Esophagus muscularis mucosa (tissue), 4 donors: ENCODE results near the gene RNF213. TPM values are rescaled to one million over a fixed set of nuclear protein-coding genes. Genes with fewer than 3 reads are reported as not detected.
A peak's percentile ranks its signal among the peaks of the same experiment; 100 is the strongest.

Experiments
- DNase-seq: peaks from one replicate; pipeline ENCODE4 v3.0.0-alpha.2; 2017; ENCODE audit errors: extremely low spot score
- H3K27ac ChIP-seq, 4 donors: fragments of 200-600 bp; sonication (generic); replicated peaks in 1 of 4; 1 replicate in 3 of 4; 2 replicates in 1 of 4; pipeline ENCODE4 v1.5.1; 2016 to 2019; ENCODE audit warnings: mild to moderate bottlenecking in 1 of 4
- H3K27me3 ChIP-seq, 4 donors: fragments of 200-600 bp; sonication (generic); one replicate each; pipeline versions ENCODE4 v1.5.1 to v1.6.0; 2016 to 2019
- H3K36me3 ChIP-seq, 4 donors: fragments of 200-600 bp; sonication (generic); one replicate each; pipeline ENCODE4 v1.5.1; 2016 to 2019
- H3K4me1 ChIP-seq, 4 donors: fragments of 200-600 bp; sonication (generic); one replicate each; pipeline ENCODE4 v1.5.1; 2016 to 2019
- H3K4me3 ChIP-seq, 4 donors: fragments of 200-600 bp; sonication (generic); 1 replicate in 2 of 4; 2 replicates in 2 of 4; pipeline ENCODE4 v1.5.1; 2016 to 2019; ENCODE audit warnings: mild to moderate bottlenecking in 4 of 4, moderate library complexity in 1 of 4
- H3K9me3 ChIP-seq, 4 donors: fragments of 200-600 bp; sonication (generic); 1 replicate in 3 of 4; 2 replicates in 1 of 4; pipeline ENCODE4 v1.5.1; 2016 to 2019
- EP300 ChIP-seq: sonication (generic); formaldehyde crosslinking; IDR thresholded peaks from one replicate; pipeline ENCODE4 v1.6.1; 2017; ENCODE audit warnings: antibody characterized with exemption
- POLR2A ChIP-seq: fragments of 450-650 bp; IDR thresholded peaks from one replicate; pipeline ENCODE4 v1.6.1; 2017; ENCODE audit warnings: antibody characterized with exemption, moderate library complexity, mild to moderate bottlenecking, low read depth
- POLR2AphosphoS5 ChIP-seq, 2 donors: sonication (generic); formaldehyde crosslinking; IDR thresholded peaks; one replicate each; pipeline ENCODE4 v1.6.1; 2017; ENCODE audit warnings: antibody characterized with exemption in 2 of 2
- WGBS: methylation state at CpG from one replicate; pipeline ENCODE4 v1.1.5; 2018; 5-methylcytosine and 5-hydroxymethylcytosine counted together
- intact Hi-C: fragments of 100-400 bp; cut with DNase I; formaldehyde crosslinking; loops from one replicate; pipeline ENCODE4 v1.15.1; 2023
- total RNA-seq, 4 donors: library from RNA; depleted of rRNA; stranded (reverse); fragments of >200 nt; gene quantifications; one replicate each; pipeline versions ENCODE4 v1.1.0 to v1.2.1, GENCODE V29; 2016
- TF ChIP-seq, protein P1 (sequence below), 3 experiments: fragments of 200-600 bp in 2 of 3; fragments of 450-650 bp in 1 of 3; sonication (generic) in 2 of 3; IDR thresholded peaks; one replicate each; pipeline ENCODE4 v1.5.1; 2017 to 2019; ENCODE audit warnings: antibody characterized with exemption in 3 of 3, mild to moderate bottlenecking in 2 of 3, moderate library complexity in 1 of 3

RNF213 gene
- total RNA-seq, 4 donors from 2014 or later, result 55.8 to 85.7 (median 75.9) TPM

DNA sequence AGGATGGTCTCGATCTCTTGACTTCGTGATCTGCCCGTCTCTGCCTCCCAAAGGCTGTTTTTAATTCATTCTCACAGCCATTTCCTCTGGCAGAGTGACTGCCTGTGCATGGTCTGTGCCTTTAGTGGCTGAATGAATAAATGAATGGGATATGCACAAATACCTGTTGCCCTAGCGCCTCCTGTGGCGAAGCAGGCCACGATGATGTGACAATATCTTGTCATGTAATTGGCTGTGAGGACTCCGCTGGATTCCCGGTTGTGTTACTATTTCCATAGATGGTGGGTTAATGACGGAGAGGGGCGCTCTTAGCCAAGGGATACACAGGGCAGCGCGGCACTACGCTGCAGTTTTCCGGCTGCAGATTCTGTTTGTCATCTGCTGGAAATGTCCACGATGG, 127.5 kb downstream of the RNF213 start:
- Histone ChIP-seq H3K4me1 (no peaks in the 10 kb centered on the region), H3K9me3 (no peaks in the 10 kb centered on the region), H3K36me3 (peaks cover 94 to 100% (median 99%) of the 10 kb centered on the region in 4 donors), H3K4me3 (no peak overlapping the region), H3K27ac (no peak overlapping the region), H3K27me3 (no peaks in the 10 kb centered on the region)
- WGBS, result 88% methylated on average over 15 of the region's 15 CpGs
- no peak for TF ChIP-seq EP300
- TF ChIP-seq POLR2A, result no peak
- TF ChIP-seq POLR2AphosphoS5 (IDR thresholded peaks at IDR 0.05), result no peak
- TF ChIP-seq, protein P1, sequence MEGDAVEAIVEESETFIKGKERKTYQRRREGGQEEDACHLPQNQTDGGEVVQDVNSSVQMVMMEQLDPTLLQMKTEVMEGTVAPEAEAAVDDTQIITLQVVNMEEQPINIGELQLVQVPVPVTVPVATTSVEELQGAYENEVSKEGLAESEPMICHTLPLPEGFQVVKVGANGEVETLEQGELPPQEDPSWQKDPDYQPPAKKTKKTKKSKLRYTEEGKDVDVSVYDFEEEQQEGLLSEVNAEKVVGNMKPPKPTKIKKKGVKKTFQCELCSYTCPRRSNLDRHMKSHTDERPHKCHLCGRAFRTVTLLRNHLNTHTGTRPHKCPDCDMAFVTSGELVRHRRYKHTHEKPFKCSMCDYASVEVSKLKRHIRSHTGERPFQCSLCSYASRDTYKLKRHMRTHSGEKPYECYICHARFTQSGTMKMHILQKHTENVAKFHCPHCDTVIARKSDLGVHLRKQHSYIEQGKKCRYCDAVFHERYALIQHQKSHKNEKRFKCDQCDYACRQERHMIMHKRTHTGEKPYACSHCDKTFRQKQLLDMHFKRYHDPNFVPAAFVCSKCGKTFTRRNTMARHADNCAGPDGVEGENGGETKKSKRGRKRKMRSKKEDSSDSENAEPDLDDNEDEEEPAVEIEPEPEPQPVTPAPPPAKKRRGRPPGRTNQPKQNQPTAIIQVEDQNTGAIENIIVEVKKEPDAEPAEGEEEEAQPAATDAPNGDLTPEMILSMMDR (IDR thresholded peaks at IDR 0.05), result no peak
- DNase-seq, result no peak
- intact Hi-C loops, result loop anchor here (10.0 kb wide), 1 partner anchor 103 kb away; no protein-coding TSS in a partner anchor

DNA sequence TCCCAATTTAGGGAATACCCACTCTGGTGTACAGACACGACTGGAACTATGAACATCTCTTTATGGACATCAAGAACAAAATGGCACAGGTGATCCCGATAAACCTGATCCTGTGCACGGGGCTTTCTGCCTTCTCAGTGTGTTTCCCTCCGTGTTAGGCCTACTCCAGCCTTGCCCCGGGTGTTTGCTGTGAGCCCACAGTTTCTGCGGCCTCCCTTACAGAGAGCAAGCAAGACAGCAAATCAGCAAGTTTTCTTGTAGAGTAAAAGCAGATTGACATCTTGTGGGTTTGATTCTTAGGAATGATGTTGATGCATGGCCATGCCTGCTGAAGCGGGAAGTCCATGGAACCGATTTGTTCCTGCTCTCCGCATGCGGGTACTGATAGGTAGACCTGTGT, 127.9 kb downstream of the RNF213 start:
- Histone ChIP-seq H3K27me3 (no peaks in the 10 kb centered on the region), H3K4me3 (no peak overlapping the region), H3K36me3 (peaks cover 89 to 100% (median 99%) of the 10 kb centered on the region in 4 donors), H3K4me1 (no peaks in the 10 kb centered on the region), H3K27ac (no peak overlapping the region), H3K9me3 (no peaks in the 10 kb centered on the region)
- no peak for DNase-seq
- intact Hi-C loops, result loop anchor here (10.0 kb wide), 1 partner anchor 104 kb away; no protein-coding TSS in a partner anchor
- TF ChIP-seq POLR2A (no peak), EP300 (no peak), POLR2AphosphoS5 (IDR thresholded peaks at IDR 0.05) (no peak)
- TF ChIP-seq, protein P1 (IDR thresholded peaks at IDR 0.05), result no peak
- WGBS, result 91% methylated on average over 5 of the region's 10 CpGs

DNA sequence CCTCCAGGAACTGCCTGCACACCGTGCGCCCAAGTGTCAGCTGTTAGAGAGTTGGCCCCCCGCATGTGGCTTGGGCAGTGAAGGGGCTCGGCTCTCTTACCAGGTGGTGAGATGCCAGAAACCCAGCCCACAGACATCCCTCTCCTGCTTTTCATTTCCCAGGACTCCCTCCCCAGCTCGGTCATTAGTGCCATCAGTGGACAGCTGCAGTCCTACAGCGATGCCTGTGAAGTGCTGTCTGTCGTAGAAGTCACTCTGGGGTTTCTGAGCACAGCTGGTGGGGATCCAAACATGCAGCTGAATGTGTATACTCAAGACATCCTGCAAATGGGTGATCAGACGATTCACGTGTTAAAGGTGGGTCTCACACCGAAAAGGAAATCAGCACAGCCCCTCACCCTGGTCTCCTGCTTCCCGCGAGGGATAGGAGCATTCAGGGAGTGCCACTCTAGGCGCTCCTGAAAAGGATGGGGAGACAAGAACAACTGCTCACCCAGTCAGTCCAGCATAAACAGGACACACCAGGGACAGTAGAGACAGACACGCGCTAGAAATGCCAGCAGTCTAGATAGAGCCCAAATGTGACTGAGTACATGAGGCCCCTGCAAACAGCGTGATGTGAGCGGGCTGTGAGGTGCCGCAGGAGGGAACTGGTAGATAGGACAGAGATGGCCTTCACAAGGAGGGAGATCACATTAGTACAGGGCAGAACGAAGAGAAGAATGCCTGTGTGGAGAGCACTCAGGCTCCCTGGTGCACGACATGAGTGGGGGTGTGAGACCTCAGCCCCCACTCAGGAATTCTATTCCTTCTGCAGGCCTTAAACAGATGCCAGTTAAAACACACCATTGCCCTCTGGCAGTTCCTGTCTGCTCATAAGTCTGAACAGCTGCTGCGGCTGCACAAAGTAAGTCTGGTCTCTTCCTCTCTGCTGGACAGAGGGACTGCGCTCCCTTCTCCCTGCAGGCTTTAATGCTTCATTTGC, 128.7 kb downstream of the RNF213 start:
- Histone ChIP-seq H3K27me3 (no peaks in the 10 kb centered on the region), H3K4me1 (no peaks in the 10 kb centered on the region), H3K9me3 (no peaks in the 10 kb centered on the region), H3K4me3 (no peak overlapping the region), H3K27ac (no peak overlapping the region), H3K36me3 (peaks cover 82 to 100% (median 98%) of the 10 kb centered on the region in 4 donors)
- 76% methylated on average over 22 of the region's 22 CpGs for WGBS
- intact Hi-C loops, result loop anchor here (10.0 kb wide), 1 partner anchor 105 kb away; no protein-coding TSS in a partner anchor
- TF ChIP-seq, protein P1 (IDR thresholded peaks at IDR 0.05), result no peak
- TF ChIP-seq POLR2AphosphoS5 (IDR thresholded peaks at IDR 0.05) (no peak), POLR2A (no peak), EP300 (no peak)
- DNase-seq, result no peak

DNA sequence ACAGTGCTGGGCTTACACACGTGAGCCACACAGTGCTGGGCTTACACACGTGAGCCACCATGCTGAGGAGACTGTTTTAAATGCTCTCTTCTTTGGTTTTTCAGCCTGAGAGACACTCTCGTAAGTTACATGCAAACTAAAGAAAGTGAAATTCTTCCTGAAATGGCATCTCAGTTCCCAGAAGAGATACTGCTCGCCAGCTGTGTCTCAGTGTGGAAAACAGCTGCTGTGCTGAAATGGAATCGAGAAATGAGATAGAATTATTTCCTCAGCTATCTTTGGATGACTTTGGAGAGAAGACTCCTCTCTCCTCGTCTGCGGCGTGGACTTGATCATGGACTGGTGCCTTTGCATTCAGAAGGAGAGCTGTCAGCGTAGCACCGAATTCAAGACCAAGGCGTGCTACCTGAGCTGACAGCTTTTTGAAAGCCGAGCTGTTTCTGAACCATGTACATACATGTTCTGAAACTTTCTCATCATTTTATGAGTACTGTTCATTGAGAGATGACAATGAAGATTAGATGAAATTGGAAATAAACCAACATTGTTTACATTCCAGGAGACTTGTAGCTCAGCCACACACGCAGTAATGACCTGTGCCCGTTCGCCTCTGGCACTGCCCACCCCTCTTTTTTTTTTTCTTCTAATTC, 132.7 kb downstream of the RNF213 start:
- H3K27me3 ChIP-seq, result no peaks in the 10 kb centered on the region
- H3K4me3 ChIP-seq, result no peak overlapping the region
- peaks cover 49 to 77% (median 63%) of the 10 kb centered on the region in 4 donors for H3K36me3 ChIP-seq
- peak overlapping the region in 1 of 4 donors; percentile 33 for H3K27ac ChIP-seq
- DNase-seq, result no peak
- H3K4me1 ChIP-seq, result peaks cover 0 to 8% (median 2%) of the 10 kb centered on the region in 4 donors
- intact Hi-C loops, result no loop called here
- WGBS, result 84% methylated on average over 15 of the region's 15 CpGs
- no peak for TF ChIP-seq POLR2A
- TF ChIP-seq, protein P1 (IDR thresholded peaks at IDR 0.05), result no peak
- no peak for TF ChIP-seq EP300
- TF ChIP-seq POLR2AphosphoS5 (IDR thresholded peaks at IDR 0.05), result no peak
- no peaks in the 10 kb centered on the region for H3K9me3 ChIP-seq
